OCI-LY3 (cell line): ENCODE measurements around the gene OCIAD2.

Source experiments
- EZH2phosphoT487 ChIP-seq: fragments of 200-600 bp; shearing (Covaris generic); IDR thresholded peaks from 2 replicates; pipeline ENCODE4 v1.6.1; 2018; ENCODE audit warnings: antibody characterized with exemption, mixed run types, low read depth
- TF ChIP-seq, protein P1 (sequence below): fragments of 200-600, 300-600 bp; sonication (generic); IDR thresholded peaks from 2 replicates; pipeline ENCODE4 v1.5.1; 2014; ENCODE audit warnings: antibody characterized with exemption, low read length, low read depth

DNA sequence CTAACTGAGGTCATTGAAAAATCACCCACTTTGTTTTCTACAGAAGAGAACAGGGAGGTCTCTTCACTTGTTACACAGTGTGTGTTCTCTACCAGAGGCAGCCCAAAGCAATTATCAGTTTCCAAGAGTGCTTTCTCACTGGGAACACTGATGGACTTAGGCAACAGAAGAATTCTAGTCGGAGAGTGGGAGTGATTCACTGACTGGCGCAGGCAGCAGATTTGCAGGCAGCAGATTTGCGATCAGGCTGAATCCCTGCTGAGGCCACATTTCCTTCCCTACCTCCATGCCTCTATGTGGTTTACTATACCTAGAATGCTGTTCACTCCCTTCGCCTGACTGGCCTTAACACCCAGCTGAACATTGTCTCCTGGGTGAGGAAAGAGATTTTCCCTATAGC lies 6.6 kb downstream of the OCIAD2 start:
- TF ChIP-seq, protein P1, sequence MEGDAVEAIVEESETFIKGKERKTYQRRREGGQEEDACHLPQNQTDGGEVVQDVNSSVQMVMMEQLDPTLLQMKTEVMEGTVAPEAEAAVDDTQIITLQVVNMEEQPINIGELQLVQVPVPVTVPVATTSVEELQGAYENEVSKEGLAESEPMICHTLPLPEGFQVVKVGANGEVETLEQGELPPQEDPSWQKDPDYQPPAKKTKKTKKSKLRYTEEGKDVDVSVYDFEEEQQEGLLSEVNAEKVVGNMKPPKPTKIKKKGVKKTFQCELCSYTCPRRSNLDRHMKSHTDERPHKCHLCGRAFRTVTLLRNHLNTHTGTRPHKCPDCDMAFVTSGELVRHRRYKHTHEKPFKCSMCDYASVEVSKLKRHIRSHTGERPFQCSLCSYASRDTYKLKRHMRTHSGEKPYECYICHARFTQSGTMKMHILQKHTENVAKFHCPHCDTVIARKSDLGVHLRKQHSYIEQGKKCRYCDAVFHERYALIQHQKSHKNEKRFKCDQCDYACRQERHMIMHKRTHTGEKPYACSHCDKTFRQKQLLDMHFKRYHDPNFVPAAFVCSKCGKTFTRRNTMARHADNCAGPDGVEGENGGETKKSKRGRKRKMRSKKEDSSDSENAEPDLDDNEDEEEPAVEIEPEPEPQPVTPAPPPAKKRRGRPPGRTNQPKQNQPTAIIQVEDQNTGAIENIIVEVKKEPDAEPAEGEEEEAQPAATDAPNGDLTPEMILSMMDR: no peak
- no peak for TF ChIP-seq EZH2phosphoT487
